GM21367 (cell line): ENCODE data around the gene KLHL2.
"Not testable (repeated sequence)": the region's sequence is repeated elsewhere in the genome, so short reads cannot be mapped to it uniquely, and the experiment has no call there.

Experiments
- ATAC-seq: cut with Tn5 transposase; IDR thresholded peaks from one replicate; pipeline ENCODE4 v1.9.1; 2021; ENCODE audit not compliant: unreplicated experiment

The KLHL2 gene

GRCh38 chr4:165232623-165233433 lies 25.5 kb downstream of the KLHL2 start:
- peak; percentile 50 for ATAC-seq

GRCh38 chr4:165234766-165235165 lies 27.4 kb downstream of the KLHL2 start:
- ATAC-seq = no peak

DNA sequence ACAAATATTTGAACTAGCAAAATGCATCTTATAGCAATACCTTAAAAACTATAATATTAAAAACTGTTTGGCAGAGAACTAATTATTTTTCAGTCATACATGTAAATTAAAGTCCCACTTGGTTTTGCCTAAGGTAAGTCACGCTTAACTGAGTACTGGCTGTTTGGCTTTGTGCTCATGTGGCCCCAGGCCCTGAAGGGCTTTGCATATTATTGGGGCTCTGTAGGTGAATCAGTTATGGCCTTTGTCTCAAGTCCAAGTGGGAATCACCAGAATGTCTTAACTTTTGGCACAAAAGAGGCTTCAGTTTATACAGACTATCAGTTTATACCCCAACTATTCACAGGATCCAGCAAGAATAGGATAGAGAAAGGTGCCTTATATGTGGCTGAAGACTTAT lies 29.5 kb downstream of the KLHL2 start:
- ATAC-seq = not testable (repeated sequence)

- ATAC-seq = peak; percentile 66
Observed at GRCh38 chr4:165238041-165238640, 30.8 kb downstream of the KLHL2 start.

GRCh38 chr4:165240761-165241160 lies 33.4 kb downstream of the KLHL2 start:
- not testable (repeated sequence) for ATAC-seq

DNA sequence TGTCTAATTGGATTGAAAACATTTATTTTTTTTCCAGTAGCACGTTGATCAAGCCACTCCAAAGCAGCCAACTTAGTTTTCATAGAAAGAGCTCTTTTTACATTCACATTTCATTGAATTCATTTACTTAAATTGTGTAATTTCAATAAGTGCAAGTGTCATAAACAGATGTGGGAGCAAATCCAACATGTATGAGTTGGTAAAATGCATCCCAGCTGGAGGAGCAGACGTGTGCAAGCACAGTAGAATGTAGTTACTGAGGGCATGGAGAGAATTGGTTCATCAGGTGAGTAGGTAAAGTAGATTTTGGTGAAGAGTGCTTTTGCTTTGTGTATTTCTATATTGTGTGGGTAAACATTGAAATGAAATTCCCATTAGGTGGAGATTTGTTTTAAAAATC lies 36.8 kb downstream of the KLHL2 start:
- not testable (repeated sequence) for ATAC-seq

DNA sequence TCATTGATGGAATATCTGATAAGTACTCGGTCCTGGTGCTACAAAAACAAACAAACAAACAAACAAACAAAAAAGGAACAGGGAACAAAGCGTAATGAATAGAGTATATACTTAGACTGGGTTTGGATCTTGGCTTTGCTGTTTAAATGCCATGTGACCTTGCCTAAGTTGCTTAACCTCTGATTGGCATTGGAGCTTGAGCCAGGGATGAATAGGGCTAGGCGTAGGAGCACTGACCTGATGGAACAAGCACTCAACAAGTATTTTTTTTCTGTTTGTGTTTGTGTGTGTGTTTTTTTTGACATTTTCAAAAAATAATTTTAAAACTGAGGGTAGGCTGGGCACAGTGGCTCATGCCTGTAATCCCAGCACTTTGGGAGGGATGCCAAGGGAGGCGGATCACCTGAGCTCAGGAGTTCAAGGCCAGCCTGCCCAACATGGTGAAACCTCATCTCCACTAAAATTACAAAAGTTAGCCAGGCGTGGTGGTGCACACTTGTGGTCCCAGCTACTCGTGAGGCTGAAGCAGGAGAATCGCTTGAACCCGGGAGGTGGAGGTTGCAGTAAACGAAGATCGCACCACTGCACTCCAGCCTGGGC lies 37.3 kb downstream of the KLHL2 start:
- ATAC-seq = not testable (repeated sequence)

DNA sequence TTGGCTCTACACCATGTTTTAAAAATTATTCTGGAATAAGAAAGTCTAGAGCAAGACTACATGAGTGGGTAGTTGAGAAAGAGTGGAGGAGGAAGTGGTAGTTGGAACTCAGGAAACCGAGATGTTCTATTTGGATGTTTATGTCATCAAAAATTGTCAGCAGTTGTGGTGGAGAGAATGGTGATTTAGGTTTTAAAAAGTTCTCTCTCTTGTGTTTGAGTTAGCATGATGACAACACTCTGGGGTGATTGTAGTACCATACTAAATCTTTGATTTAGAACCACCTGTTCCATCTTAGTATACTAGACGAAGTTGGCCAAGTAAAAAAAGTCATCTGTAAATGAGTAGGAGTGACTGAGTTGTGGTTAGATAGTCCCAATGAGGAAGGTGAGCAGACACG lies 40.7 kb downstream of the KLHL2 start:
- no peak for ATAC-seq

GRCh38 chr4:165248904-165249303 lies 41.5 kb downstream of the KLHL2 start:
- not testable (repeated sequence) for ATAC-seq

- ATAC-seq = not testable (repeated sequence)
Observed at GRCh38 chr4:165254771-165255170, 47.4 kb downstream of the KLHL2 start.

- peak; percentile 91 for ATAC-seq
Observed at GRCh38 chr4:165255439-165255838, 48.1 kb downstream of the KLHL2 start.

DNA sequence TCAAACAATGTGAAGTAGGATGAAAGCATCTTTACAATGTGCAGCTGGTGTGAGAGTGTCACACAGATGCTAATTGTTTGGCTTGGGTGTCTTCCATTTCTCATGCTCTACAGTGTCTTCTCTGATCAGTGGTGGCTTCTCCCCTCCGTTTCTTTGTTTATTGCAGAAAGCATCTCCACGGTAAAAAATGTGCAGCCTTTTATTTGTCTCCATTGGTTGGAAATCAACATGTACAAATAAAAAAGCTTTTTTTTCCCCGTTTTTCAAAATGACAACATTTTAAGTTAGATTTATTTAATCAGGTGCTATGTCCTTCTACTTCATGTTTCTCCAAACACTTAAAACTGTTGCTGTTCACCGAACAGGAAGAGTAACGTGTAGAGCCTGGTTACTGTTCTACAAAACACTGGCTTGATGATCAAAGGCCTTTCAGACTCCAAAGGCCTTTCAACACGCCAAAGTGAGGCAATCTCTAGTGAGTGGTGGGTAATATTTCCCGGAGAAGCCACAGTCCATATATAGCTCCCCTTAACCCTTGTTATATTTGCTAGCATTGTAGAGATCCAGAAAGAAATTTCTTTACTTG lies 48.8 kb downstream of the KLHL2 start:
- ATAC-seq = not testable (repeated sequence)

GRCh38 chr4:165259776-165260175 lies 52.4 kb downstream of the KLHL2 start:
- not testable (repeated sequence) for ATAC-seq

DNA sequence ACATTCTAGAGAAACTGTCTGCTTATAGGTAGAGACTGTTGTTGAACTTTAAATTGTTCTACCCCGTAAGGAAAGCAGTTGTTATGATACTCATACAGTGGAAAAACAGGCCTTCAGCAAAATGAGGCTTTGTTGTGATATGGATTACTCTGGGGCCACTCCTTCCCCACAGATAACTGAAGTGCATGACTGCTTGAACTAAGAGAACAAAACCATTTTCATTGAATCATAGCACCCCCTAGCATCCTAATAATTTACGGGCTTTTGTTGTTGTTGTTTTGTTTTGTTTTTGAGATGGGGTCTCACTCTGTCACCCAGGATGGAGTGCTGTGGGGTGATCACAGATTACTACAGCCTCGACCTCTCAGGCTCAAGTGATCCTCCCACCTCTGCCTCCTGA lies 54.9 kb downstream of the KLHL2 start:
- not testable (repeated sequence) for ATAC-seq

DNA sequence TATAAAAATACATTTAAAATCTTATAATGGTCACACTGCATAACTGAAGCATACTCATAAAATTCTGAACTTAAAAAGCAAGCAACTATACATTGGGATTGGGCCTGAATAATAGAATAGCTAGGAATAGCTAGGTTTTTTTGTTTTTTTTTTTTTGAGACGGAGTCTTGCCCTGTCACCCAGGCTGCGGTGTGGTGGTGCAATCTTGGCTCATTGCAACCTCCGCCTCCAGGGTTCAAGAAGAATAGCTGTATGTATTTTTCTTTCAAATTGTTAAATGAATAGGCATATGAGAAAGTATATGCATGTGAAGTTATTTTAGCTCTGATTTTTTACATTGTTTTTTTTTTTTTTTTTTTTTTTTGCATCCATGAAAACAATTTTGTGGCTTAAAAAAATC lies 56.1 kb downstream of the KLHL2 start:
- ATAC-seq = not testable (repeated sequence)

DNA sequence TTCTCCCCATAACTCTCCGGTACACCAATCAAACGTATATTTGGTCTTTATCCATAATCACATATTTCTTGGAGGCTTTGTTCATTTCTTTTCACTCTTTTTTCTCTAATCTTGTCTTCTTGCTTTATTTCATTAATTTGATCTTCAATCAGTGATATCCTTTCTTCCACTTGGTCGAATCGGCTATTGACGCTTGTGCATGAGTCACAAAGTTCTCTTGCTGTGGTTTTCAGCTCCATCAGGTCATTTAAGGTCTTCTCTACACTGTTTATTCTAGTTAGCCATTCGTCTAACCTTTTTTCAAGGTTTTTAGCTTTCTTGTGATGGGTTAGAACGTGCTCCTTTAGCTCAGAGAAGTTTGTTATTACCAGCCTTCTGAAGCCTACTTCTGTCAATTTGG lies 62.6 kb downstream of the KLHL2 start:
- ATAC-seq = not testable (repeated sequence)

DNA sequence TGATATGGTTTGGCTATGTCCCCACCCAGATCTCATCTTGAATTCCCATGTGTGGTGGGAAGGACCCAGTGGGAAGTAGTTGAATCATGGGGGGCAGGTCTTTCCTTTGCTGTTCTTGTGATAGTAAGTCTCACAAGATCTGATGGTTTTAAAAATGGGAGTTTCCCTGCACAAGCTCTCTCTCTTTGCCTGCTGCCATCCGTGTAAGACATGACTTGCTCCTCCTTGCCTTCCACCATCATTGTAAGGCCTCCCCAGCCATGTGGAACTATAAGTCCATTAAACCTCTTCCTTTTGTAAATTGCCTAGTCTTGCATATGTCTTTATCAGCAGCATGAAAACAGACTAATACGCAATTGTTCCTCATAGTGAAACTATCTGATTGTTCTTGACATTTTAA lies 66.1 kb downstream of the KLHL2 start:
- ATAC-seq = not testable (repeated sequence)

DNA sequence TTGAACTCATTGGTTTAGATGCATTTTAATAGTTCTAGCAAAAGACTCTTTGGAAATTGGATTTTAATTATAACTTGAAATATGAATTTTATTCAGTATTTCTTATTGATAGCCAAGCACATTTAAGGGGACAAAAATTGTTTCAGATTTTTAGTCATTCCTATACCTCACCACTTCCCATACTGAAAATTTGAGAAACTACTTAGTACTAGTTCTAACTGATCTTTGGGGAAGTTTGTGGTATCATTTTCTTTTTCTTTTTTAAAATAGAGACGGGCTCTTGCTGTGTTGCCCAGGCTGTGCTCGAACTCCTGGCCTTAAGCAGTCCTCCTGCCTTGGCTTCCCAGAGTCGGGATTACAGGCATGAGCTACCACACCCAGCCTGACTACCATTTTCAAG lies 68.0 kb downstream of the KLHL2 start:
- ATAC-seq = not testable (repeated sequence)

DNA sequence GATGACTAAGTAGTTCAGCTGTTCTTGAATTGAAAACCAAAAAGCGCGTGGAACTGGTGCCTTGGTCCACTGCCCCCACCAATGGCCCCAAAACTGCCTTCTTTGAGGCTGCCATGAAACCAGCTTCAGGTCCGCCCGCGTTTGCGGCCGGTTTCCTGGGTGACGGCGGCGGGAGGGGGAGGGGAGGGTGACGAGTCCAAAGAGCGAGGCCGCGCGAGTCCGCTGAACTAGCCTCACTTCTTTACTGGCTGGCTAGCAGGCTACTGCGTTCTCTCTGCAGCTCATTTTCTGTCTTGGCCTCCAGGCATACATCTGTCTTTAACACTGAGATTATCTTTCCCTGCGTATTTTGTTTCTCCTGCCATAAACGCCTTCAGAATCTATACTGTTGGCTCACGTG lies 72.2 kb downstream of the KLHL2 start:
- ATAC-seq = not testable (repeated sequence)

DNA sequence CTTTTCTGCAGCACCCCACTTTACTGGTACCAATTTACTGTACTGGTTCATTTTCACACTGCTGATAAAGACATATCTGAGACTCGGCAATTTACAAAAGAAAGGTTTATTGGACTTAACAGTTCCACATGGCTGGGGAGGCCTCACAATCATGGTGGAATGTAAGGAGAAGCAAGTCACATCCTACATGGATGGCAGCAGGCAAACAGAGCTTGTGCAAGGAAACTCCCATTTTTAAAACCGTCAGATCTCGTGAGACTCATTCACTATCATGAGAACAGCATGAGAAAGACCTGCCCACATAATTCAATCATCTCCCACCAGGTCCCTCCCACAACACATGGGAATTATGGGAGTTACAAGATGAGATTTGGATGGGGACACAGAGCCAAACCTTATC lies 77.3 kb downstream of the KLHL2 start:
- ATAC-seq = not testable (repeated sequence)

DNA sequence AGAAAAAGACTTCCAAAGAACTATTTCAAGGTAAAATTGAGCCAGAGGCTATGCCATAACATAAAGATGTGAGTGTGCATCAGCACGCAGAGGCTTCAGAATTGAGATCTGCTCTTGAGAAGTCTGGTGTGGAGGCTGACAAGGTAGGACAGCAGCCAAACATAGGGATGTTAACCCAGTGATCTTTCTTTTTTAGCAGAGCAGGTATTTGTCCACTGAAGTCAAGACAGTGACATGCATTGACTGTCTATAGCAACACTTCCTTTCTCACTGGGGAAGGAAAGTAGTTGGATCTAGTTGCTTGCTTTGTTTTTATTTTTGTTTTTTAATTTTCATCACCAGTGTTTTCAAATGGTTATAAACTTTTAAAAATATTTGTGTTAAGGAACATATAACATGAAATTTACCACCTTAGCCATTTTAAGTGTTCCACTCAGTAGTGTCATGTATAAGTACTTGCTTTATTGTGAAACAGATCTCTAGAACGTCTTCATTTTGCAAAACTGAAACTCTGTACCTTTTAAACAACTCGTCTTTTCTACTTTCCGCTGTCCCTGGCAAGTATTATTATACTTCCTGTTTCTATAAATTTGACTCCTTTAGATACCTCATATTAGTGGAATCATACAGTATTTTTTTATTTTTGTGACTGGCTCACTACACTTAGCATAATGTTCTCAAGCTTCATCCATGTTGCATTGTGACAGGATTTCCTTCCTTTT lies 79.4 kb downstream of the KLHL2 start:
- peak; percentile 84 for ATAC-seq
